ENCODE results near the gene ZYG11B.
"Not testable (repeated sequence)": the region's sequence is repeated elsewhere in the genome, so short reads cannot be mapped to it uniquely, and the experiment has no call there.

The ZYG11B gene

GRCh38 chr1:52852854-52853253, 126.6 kb downstream of the ZYG11B start:
- DNase-seq (ENCODE audit: low read depth), result no peak

DNA sequence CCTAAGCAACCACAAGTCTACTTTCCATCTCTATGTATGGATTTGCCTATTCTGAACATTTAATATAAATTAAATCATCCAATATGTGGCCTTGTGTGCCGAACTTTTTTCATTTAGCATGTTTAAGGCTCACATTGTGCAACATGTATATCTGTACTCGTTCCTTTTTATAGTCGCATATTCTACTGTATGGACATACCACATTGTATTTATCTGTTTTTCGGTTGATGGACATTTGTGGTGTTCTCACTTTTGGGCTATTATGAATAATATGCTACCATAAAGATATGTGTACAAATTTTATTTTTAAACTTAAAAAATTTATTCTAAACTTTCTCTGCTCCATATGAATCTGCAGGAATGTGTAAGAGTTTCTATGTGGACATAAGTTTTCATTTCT, 129.3 kb downstream of the ZYG11B start:
- no peak for DNase-seq (ENCODE audit: low read depth)

- DNase-seq (ENCODE audit: low read depth), result no peak
Observed at GRCh38 chr1:52856026-52856425, 129.8 kb downstream of the ZYG11B start.

DNA sequence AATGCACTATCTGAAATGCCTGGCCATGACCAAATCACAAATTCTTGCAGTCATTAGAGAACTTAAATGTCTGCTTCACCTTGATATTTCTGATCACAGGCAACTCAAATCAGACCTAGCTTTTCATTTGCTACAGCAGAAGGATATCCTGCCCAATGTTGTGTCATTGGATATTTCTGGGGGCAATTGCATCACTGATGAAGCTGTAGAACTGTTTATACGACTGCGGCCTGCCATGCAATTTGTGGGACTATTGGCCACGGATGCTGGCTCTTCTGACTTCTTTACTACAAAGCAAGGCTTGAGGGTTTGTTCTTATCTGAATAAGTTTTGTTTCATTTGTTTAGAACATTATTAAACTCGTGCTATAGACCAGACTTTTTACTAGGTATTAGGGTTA, 131.2 kb downstream of the ZYG11B start:
- DNase-seq (ENCODE audit: low read depth), result no peak

GRCh38 chr1:52862666-52863458, 136.6 kb downstream of the ZYG11B start:
- no peak for DNase-seq (ENCODE audit: low read depth)

DNA sequence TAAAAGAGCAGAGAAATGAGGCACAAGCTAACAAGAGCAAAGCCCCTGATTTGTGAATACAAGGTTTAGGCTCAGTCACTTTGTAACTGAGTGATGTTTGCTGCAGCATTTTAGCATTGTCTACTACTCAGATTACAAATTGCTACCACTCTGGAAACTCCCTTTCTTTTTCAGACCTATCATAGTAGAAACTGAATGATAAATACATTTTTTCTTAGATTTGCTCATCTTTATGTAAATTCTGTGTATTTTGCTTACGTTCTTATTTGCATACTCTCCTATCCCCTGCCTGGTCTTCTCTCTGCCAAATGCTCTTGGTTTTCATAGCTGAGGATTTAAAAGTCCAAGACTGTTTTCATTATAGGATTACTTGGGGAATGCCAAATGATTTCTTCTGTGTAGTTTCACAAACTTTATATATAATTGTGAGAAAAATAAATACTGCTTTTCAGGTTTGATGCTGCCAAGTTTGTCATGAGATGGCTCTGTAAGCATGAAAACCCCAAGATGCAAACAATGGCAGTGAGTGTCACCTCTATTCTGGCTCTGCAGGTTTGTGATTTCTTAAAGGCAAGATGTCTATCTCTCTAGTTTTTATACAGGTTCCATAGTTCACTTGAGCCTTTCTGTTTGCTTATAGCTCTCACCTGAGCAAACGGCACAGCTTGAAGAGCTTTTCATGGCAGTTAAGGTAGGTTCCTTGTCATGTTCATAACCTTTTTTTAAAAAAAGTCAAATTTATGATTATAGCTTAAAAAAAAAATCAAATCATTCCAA, 141.0 kb downstream of the ZYG11B start:
- DNase-seq (ENCODE audit: low read depth), result no peak

DNA sequence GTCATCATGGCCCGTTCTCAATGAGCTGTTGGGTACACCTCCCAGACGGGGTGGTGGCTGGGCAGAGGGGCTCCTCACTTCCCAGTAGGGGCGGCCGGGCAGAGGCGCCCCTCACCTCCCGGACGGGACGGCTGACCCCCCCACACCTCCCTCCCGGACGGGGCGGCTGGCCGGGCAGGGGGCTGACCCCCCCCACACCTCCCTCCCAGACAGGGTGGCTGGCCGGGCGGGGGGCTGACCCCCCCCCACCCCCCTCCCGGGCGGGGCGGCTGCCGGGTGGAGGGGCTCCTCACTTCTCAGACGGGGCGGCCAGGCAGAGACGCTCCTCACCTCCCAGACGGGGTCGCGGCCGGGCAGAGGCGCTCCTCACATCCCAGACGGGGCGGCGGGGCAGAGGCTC, 143.5 kb downstream of the ZYG11B start:
- DNase-seq (ENCODE audit: low read depth), result not testable (repeated sequence)

GRCh38 chr1:52876843-52877242, 150.6 kb downstream of the ZYG11B start:
- no peak for DNase-seq (ENCODE audit: low read depth)

All from stromal cell of bone marrow (primary cell).